Measurements from ENCODE around the gene TINAGL1. TPM values are rescaled to one million over a fixed set of nuclear protein-coding genes. Genes with fewer than 3 reads are reported as not detected.

TINAGL1 gene
- polyA plus RNA-seq, 1 donor: 31.0 TPM

GRCh38 chr1:31626223-31627207 lies 50.2 kb downstream of the TINAGL1 start:
- no peak for DNase-seq

DNA sequence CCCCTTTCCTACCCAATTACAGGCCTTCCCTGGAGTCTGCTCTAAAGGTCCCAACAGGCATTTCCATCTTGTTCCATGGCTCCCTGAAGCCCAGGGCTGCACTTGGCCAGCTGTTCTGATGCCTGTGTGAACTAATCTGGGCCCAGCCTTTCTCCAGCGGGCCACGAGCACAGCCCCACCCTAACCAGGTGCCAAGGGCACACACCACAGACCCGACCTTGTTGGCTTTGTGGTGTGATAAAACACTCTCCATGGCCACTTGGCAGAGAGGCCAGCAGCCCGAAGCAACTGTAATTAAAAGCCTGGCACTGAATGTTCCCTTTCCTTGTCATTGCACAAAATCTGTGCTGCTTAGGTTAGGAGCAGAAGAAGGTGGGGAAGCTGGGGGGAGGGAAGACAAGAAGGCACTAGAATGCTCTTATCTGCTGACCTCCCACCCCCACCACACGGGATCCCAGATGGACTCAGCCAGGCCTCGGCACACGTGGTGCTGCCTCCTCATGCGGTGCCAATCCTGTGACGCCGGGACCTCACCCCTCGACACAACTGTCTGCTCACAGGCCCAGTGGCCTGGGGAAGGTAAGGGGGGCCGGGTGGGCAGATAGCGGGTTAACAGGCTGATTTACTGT lies 51.1 kb downstream of the TINAGL1 start:
- no peak for DNase-seq

DNA sequence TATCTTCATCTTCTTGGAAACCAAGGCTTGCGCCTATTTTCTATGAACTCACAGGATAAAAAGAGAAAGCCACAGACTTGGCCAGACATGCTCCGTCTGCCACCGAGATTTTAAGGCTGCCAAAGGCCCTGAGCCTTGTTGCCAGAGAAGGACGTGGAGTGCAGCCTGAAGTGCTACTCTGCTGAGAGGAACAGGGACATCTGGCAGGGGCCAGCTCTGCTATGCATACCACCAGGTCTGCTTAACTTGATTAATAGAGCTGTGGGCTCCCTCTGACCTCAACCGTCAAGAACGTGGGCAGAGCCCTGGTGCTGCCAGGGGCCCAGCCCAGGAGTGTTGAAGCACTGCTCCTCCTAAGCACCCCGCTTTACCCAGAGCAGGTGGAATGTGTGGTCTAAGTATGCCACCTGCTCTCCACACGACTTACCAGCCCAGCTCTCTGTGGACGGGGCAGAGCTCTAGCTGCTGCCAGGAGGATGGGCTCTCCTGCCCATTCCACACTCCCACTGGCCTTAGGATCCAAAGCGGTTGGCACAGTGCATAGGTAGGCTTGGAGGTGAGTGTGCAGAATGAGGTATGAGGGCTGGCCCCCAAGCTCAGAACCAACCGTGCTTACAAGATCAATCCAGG lies 51.7 kb downstream of the TINAGL1 start:
- no peak for DNase-seq

- DNase-seq: no peak
Observed at GRCh38 chr1:31628931-31629556, 52.7 kb downstream of the TINAGL1 start.

DNA sequence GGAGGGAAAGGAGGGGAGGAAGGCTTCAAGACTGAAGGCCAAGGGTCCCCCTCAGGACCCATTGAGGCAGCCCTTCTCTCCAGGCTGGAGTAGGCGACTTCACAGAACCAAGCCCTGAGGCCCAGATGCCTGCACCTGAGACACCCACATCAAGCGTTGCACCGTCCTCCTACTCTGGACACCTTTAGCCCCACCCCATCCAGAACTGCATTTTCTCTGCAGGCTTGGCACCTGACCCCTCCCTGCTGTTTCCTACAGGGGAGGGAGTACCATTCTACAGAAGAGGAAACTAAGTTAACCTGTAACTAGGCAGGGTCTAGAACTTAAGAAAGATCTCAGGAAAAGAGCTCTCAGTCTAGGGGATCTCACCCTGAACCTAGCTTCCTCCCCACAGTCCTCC lies 56.3 kb downstream of the TINAGL1 start:
- no peak for DNase-seq

DNA sequence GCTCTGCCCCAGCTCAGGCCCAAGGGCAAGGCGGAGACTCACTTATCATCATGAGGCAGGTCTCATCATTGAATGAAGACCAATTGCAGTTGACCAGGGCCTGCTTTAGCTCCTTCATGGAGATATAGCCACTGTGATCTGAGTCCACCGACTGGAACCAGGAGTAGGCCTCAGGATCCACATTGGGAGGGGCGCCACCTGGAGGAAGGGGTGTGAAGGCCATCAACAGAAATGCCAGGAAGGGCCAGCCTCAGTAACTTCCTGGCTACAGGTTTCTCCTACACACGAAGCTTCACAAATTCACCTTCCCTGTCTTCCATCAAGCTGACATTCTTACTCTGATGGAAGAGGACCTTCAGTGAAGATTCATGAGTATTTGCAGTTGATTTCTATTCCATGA lies 56.8 kb downstream of the TINAGL1 start:
- no peak for DNase-seq

Other genes starting within 250 kb of the TINAGL1 start
- gene FABP3, start 203.4 kb upstream of the TINAGL1 start, polyA plus RNA-seq (ENCODE audit: insufficient read length): 79.3 TPM
- gene SERINC2, start 163.3 kb upstream of the TINAGL1 start, polyA plus RNA-seq (ENCODE audit: insufficient read length): 40.9 TPM
- 0.13 TPM for gene HCRTR1, start 41.2 kb downstream of the TINAGL1 start, polyA plus RNA-seq (ENCODE audit: insufficient read length)
- 69.0 TPM for gene PEF1, start 68.4 kb downstream of the TINAGL1 start, polyA plus RNA-seq (ENCODE audit: insufficient read length)
- 47.3 TPM for gene COL16A1, start 127.5 kb downstream of the TINAGL1 start, polyA plus RNA-seq (ENCODE audit: insufficient read length)
- gene ADGRB2, start 187.8 kb downstream of the TINAGL1 start, polyA plus RNA-seq (ENCODE audit: insufficient read length): 12.1 TPM
- 0.45 TPM for gene SPOCD1, start 239.5 kb downstream of the TINAGL1 start, polyA plus RNA-seq (ENCODE audit: insufficient read length)